Parathyroid adenoma (tissue), 2 donors: ENCODE data around the gene ADCK2.
A peak's percentile ranks its signal among the peaks of the same experiment; 100 is the strongest.
"Not testable (repeated sequence)": the region's sequence is repeated elsewhere in the genome, so short reads cannot be mapped to it uniquely, and the experiment has no call there.

ENCODE experiments used
- H2AFZ ChIP-seq: fragments of 300-600 bp; sonication (generic); one replicate; pipeline ENCODE4 v1.7.0; 2017; ENCODE audit warnings: antibody characterized with exemption, mild to moderate bottlenecking
- H3K27ac ChIP-seq: fragments of 300-600 bp; sonication (generic); one replicate; pipeline ENCODE4 v1.7.0; 2017
- H3K27me3 ChIP-seq: fragments of 300-600 bp; sonication (generic); one replicate; pipeline ENCODE4 v1.7.0; 2017; ENCODE audit warnings: low read length; ENCODE audit not compliant: control insufficient read depth, insufficient read depth
- H3K36me3 ChIP-seq: fragments of 300-600 bp; sonication (generic); one replicate; pipeline ENCODE4 v1.7.0; 2017; ENCODE audit warnings: low read length; ENCODE audit not compliant: control insufficient read depth, insufficient read depth
- H3K4me1 ChIP-seq: fragments of 300-600 bp; sonication (generic); one replicate; pipeline ENCODE4 v1.7.0; 2017; ENCODE audit warnings: control low read depth
- H3K4me2 ChIP-seq: fragments of 300-600 bp; sonication (generic); one replicate; pipeline ENCODE4 v1.7.0; 2017; ENCODE audit warnings: low read length
- H3K4me3 ChIP-seq: fragments of 300-600 bp; sonication (generic); one replicate; pipeline ENCODE4 v1.7.0; 2017; ENCODE audit warnings: low read depth, low read length
- H3K79me2 ChIP-seq: fragments of 300-600 bp; sonication (generic); one replicate; pipeline ENCODE4 v1.7.0; 2017; ENCODE audit warnings: control low read depth
- H3K9ac ChIP-seq: fragments of 300-600 bp; sonication (generic); one replicate; pipeline ENCODE4 v1.7.0; 2017; ENCODE audit warnings: mild to moderate bottlenecking
- H3K9me3 ChIP-seq: fragments of 300-600 bp; sonication (generic); one replicate; pipeline ENCODE4 v1.7.0; 2017; ENCODE audit warnings: low read length; ENCODE audit not compliant: control insufficient read depth
- TF ChIP-seq, protein P1 (sequence below): fragments of 300-600 bp; sonication (generic); IDR thresholded peaks from one replicate; pipeline ENCODE4 v1.7.0; 2017; ENCODE audit warnings: antibody characterized with exemption, mild to moderate bottlenecking
- donor health status: primary hyperparathyroidism.

ADCK2 gene

GRCh38 chr7:140672382-140673062 lies at the start of gene ADCK2:
Gene ADCK2 (plus strand): TSS chr7:140672945. CDS start chr7:140673331, 386 bp downstream.
- Histone ChIP-seq H3K4me2 (peak within 1 kb of the TSS; percentile 85), H2AFZ (peak within 1 kb of the TSS; percentile 99), H3K4me3 (peak within 1 kb of the TSS; percentile 81), H3K9ac (peak within 1 kb of the TSS; percentile 85), H3K27me3 (no peaks in the 10 kb centered on the region), H3K27ac (peak within 1 kb of the TSS; percentile 95), H3K36me3 (no peaks in the 10 kb centered on the region), H3K9me3 (no peaks in the 10 kb centered on the region), H3K79me2 (peaks cover 3% of the 10 kb centered on the region), H3K4me1 (peaks cover 13% of the 10 kb centered on the region)
- TF ChIP-seq, protein P1, sequence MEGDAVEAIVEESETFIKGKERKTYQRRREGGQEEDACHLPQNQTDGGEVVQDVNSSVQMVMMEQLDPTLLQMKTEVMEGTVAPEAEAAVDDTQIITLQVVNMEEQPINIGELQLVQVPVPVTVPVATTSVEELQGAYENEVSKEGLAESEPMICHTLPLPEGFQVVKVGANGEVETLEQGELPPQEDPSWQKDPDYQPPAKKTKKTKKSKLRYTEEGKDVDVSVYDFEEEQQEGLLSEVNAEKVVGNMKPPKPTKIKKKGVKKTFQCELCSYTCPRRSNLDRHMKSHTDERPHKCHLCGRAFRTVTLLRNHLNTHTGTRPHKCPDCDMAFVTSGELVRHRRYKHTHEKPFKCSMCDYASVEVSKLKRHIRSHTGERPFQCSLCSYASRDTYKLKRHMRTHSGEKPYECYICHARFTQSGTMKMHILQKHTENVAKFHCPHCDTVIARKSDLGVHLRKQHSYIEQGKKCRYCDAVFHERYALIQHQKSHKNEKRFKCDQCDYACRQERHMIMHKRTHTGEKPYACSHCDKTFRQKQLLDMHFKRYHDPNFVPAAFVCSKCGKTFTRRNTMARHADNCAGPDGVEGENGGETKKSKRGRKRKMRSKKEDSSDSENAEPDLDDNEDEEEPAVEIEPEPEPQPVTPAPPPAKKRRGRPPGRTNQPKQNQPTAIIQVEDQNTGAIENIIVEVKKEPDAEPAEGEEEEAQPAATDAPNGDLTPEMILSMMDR = no peak

DNA sequence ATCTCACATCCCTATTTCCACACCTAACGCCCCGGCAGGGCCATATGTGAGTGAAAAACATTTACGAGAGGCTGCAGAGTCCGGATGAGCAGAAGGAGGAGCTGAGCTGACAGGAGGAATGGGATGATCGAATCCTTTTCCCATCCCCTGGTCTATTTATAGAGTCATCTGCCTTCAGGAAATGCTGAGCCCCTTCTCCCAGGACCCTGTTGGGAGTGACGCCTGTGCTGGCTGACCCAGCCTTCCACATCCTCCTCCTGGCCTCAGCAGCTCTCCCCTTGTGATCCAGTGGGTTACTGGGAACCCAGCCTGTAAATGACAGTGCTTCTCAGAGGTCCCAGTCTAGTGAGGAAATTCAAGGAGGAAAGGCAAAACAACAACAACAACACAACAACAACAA lies 48.8 kb upstream of the ADCK2 start:
- no peak overlapping the region for H3K4me2 ChIP-seq
- no peaks in the 10 kb centered on the region for H3K27me3 ChIP-seq
- peak overlapping the region; percentile 57 for H3K27ac ChIP-seq
- no peak overlapping the region for H3K4me3 ChIP-seq
- peaks cover 6% of the 10 kb centered on the region for H3K4me1 ChIP-seq
- H3K9me3 ChIP-seq = no peaks in the 10 kb centered on the region
- H3K36me3 ChIP-seq = no peaks in the 10 kb centered on the region
- TF ChIP-seq, protein P1 = no peak
- H3K79me2 ChIP-seq = no peaks in the 10 kb centered on the region
- H2AFZ ChIP-seq = no peak overlapping the region
- H3K9ac ChIP-seq = no peak overlapping the region

DNA sequence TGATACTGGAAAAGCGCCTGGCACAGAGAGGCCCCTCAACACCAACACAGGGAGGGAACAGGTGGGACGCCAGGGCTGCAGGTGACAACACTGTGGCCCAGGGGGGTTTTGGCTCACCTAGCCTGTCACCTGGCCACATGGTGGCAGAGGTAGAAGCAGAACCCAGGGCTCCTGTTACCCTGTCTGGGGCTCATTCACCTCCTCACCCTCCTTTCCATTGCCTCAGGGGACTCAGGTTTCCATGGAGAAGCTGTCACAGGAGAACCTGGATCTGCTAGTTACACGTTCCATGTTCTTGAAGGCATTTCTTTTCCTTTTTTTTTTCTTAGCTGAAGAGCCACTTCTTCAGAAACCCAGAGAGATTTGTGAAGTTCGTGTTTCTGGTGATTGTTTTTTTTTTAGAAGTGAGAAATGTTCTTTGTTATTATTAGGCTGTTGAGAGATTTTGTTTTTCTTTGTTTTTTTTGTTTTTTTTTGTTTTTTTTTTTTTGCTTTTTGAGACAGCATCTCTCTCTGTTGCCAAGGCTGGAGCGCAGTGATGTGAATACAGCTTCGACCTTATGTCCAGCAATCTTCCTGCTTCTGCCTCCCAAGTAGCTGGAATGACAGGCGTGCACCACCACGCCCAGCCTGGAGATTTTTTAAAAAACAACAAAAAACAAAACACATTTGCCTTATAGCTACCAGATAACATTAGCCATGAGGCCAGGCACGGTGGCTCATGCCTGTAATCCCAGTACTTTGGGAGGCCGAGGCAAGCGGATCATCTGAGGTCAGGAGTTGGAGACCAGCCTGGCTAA lies 48.2 kb upstream of the ADCK2 start:
- peak overlapping the region; percentile 57 for H3K27ac ChIP-seq
- H2AFZ ChIP-seq = no peak overlapping the region
- H3K9ac ChIP-seq = no peak overlapping the region
- H3K4me2 ChIP-seq = no peak overlapping the region
- no peaks in the 10 kb centered on the region for H3K36me3 ChIP-seq
- no peaks in the 10 kb centered on the region for H3K9me3 ChIP-seq
- no peaks in the 10 kb centered on the region for H3K79me2 ChIP-seq
- no peaks in the 10 kb centered on the region for H3K27me3 ChIP-seq
- TF ChIP-seq, protein P1 = no peak
- no peak overlapping the region for H3K4me3 ChIP-seq
- H3K4me1 ChIP-seq = peaks cover 6% of the 10 kb centered on the region

DNA sequence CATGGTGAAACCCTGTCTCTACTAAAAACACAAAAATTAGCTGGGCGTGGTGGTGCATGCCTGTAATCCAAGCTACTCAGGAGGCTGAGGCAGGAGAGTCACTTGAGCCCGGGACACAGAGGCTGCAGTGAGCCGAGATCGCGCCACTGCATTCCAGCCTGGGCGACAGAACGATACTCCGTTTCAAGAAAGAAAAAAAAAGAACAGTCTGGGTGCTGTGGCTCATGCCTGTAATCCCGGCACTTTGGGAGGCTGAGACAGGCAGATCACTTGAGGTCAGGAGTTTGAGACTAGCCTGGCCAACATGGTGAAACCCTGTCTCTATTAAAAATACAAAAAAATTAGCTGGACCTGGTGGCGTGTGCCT lies 47.6 kb upstream of the ADCK2 start:
- not testable (repeated sequence) for H3K4me1 ChIP-seq

DNA sequence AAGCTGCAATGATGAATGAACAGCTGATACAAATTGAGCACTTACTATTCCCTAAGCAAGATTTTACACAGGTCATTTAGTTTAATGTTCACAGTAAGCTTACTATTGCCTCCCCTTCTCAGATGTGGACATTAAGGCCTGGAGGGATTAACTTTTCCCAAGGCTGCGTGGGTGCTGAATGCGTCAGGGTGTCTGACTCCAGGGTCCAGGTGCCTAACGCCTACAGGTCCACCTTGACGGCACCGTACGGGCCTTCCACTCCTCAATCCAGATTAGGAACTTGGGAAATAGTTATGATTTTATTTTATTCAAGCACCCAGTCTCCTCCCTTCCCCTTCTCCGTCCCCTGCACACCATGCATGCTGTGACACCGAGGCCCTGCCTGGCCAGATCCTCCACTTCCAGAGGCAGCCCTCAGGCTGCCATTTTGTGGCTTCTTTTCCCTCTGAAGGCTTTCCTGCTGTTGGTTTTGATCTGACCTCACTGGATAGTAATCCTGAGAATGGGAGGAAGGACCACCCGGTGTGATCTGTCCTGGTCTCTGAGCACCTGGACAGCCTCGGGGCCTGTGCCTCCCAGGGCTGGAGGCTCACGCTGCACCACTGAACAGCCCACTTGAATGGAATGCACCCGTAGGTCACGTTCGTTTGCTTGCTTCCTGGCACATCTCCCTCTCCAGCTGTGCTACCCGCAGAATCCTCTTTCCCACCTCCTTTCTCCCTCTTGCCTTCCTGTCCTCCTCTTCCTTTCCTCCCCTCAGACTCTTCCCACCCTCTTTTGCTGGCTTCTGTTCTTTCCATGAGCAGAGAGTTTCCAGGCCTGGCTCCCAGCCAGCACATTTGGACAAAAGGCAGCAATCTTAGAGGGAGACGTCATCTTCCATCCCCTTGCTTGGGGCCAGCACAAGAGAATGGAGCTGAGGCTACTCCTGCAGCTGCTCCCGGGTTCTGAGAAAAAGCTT lies 46.6 kb upstream of the ADCK2 start:
- Histone ChIP-seq H3K79me2 (no peaks in the 10 kb centered on the region), H2AFZ (peak overlapping the region; percentile 54)

More for the DNA sequence above, 47.6 kb upstream of the ADCK2 start:
- H3K4me2 ChIP-seq, H3K27me3 ChIP-seq, H2AFZ ChIP-seq, H3K4me3 ChIP-seq, H3K36me3 ChIP-seq, H3K9ac ChIP-seq, H3K79me2 ChIP-seq, H3K9me3 ChIP-seq: not testable (repeated sequence)
- peak overlapping the region; percentile 12 for H3K27ac ChIP-seq

More for the DNA sequence above, 46.6 kb upstream of the ADCK2 start:
- no peak overlapping the region for H3K4me3 ChIP-seq
- TF ChIP-seq, protein P1 = no peak
- H3K27ac ChIP-seq = peak overlapping the region; percentile 29
- H3K4me1 ChIP-seq = peaks cover 6% of the 10 kb centered on the region
- H3K27me3 ChIP-seq = no peaks in the 10 kb centered on the region
- no peak overlapping the region for H3K4me2 ChIP-seq
- no peaks in the 10 kb centered on the region for H3K9me3 ChIP-seq
- H3K9ac ChIP-seq = no peak overlapping the region
- no peaks in the 10 kb centered on the region for H3K36me3 ChIP-seq
